ENCODE results near the gene CDKN1A. TPM values are rescaled to one million over a fixed set of nuclear protein-coding genes. Genes with fewer than 3 reads are reported as not detected.
A peak's percentile ranks its signal among the peaks of the same experiment; 100 is the strongest.

CDKN1A gene
- total and polyA plus RNA-seq, 2 experiments from 2014 or later: 549 to 813 TPM

DNA sequence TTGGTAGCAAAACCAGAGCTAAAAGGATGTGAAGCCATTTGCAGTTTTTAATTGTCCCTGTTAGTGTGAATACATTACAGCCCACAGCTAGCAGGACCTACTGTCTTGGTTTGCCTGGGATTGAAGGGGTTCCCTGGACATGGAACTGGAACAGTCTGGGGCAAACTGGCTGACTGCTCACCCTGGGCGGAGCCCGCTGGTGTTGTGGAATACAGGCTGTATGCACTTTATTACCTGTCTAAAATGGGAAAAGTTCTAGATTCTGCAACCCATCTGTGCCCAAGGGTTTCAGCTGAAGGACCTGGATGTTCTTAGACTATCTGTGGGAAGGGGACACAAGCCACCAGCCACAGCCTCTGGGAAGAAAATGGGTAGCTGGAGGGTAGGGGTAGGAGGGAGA is 12.2 kb upstream of the CDKN1A start:
- peak overlapping the region; percentile 82 for H3K27ac ChIP-seq

DNA sequence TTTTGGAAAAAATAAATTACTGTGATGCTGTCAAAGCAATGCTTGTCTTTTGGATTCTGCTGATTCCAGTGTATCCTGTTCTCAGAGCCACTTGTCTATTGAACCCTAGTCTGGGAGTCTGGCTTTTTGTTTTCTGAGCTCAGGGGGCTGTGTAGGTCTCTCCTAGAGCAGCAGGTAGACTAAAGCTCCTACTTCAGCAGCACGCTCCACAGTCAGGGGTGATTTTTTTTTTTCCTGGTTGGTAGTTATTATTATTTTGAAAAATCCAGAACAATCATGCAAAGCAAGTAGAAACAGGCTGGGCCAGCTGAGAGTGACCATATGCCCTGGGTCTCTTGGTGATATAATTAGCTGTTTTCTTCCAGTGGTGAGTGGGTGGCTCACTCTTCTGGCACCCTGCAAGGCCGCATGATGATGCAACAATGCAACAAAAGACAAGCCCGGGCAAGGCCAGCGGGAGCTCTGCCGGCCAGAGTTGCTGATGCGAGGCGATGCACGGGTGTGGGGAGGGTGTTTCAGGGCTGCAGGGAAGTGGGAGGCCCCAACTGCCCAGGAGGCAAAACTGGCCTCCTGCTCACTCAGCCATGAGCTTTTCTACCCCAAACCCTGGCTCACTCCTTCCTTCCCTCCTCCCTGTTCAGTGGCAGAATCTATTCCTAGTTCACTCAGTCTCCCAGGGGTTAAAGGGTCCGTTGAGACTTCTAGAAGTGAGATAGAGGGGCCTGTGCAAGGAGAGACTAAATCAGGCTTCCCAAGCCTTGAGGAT is 11.5 kb upstream of the CDKN1A start:
- Histone ChIP-seq H3K4me1 (ENCODE audit: insufficient read depth) (peaks cover 16% of the 10 kb centered on the region), H2AFZ (peak overlapping the region; percentile 46), H3K9me3 (ENCODE audit: low read depth) (no peaks in the 10 kb centered on the region), H3K79me2 (ENCODE audit: insufficient read depth) (no peaks in the 10 kb centered on the region), H3K4me3 (no peak overlapping the region), H3K9ac (peak overlapping the region; percentile 68), H3K9me2 (ENCODE audit: insufficient read depth) (no peaks in the 10 kb centered on the region), H3F3A (ENCODE audit: insufficient read depth) (peaks cover 6% of the 10 kb centered on the region; the same call in 1 of the 2 replicates), H3K4me2 (ENCODE audit: unreplicated experiment) (peak overlapping the region; percentile 36), H3K27ac (peak overlapping the region; percentile 82), H4K20me1 (ENCODE audit: insufficient read depth) (no peaks in the 10 kb centered on the region), H3K27me3 (replicated peaks; ENCODE audit: insufficient read depth) (no peaks in the 10 kb centered on the region), H3K36me3 (ENCODE audit: low read depth) (no peaks in the 10 kb centered on the region)
- peak; percentile 97 for DNase-seq
- in situ Hi-C loops (cut with MboI): no loop called here
- TF ChIP-seq EZH2 (IDR thresholded peaks at IDR 0.05; ENCODE audit: insufficient read depth, poor library complexity, severe bottlenecking) (no peak), EZH2phosphoT487 (IDR thresholded peaks at IDR 0.05; ENCODE audit: insufficient read depth, low read depth) (no peak)
- 8 to 12% methylated on average over 9 of the region's 9 CpGs for WGBS, 2 experiments (ENCODE audit: low coverage in 1 of 2, low lambda C conversion rate in 2 of 2, missing lambda C conversion rate in 2 of 2)

More for the DNA sequence above, 12.2 kb upstream of the CDKN1A start:
- Histone ChIP-seq H3K9me3 (ENCODE audit: low read depth) (no peaks in the 10 kb centered on the region), H3K4me1 (ENCODE audit: insufficient read depth) (peaks cover 16% of the 10 kb centered on the region), H3K36me3 (ENCODE audit: low read depth) (no peaks in the 10 kb centered on the region), H3K9ac (peak overlapping the region; percentile 57), H3K4me3 (no peak overlapping the region), H3K79me2 (ENCODE audit: insufficient read depth) (no peaks in the 10 kb centered on the region), H3K27me3 (replicated peaks; ENCODE audit: insufficient read depth) (no peaks in the 10 kb centered on the region), H3F3A (ENCODE audit: insufficient read depth) (peaks cover 6% of the 10 kb centered on the region; the same call in 1 of the 2 replicates), H4K20me1 (ENCODE audit: insufficient read depth) (no peaks in the 10 kb centered on the region), H3K9me2 (ENCODE audit: insufficient read depth) (no peaks in the 10 kb centered on the region), H3K4me2 (ENCODE audit: unreplicated experiment) (peak overlapping the region; percentile 36), H2AFZ (no peak overlapping the region)
- no peak for DNase-seq
- in situ Hi-C loops (cut with MboI): no loop called here
- no peak for TF ChIP-seq EZH2phosphoT487 (IDR thresholded peaks at IDR 0.05; ENCODE audit: insufficient read depth, low read depth)
- TF ChIP-seq EZH2 (IDR thresholded peaks at IDR 0.05; ENCODE audit: insufficient read depth, poor library complexity, severe bottlenecking): no peak
- 96 to 100% methylated on average over 2 of the region's 2 CpGs for WGBS, 2 experiments (ENCODE audit: low coverage in 1 of 2, low lambda C conversion rate in 2 of 2, missing lambda C conversion rate in 2 of 2)

DNA sequence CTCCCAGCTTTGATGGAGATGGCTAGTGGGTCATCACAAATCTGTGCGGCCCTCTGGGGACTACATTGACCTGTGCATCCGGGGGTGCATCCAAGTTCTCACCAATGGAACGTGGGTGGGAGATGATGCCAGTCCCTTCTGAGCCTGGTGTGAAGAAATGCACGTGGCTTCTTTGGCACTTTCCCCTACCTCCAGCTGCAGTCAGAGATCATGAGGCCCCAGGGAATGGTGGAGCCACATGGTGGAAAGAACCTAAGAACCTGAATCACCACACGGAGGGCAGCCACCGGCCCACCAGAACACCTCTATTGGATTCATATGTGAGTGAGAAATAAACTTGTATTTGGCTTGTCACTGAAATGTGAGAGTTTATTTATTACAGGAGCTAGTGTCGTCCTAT is 9.9 kb upstream of the CDKN1A start:
- TF ChIP-seq EZH2phosphoT487 (IDR thresholded peaks at IDR 0.05; ENCODE audit: insufficient read depth, low read depth) (no peak), EZH2 (IDR thresholded peaks at IDR 0.05; ENCODE audit: insufficient read depth, poor library complexity, severe bottlenecking) (no peak)
- Histone ChIP-seq H4K20me1 (ENCODE audit: insufficient read depth) (no peaks in the 10 kb centered on the region), H3K4me1 (ENCODE audit: insufficient read depth) (peaks cover 16% of the 10 kb centered on the region), H3K9me3 (ENCODE audit: low read depth) (no peaks in the 10 kb centered on the region), H3K27ac (no peak overlapping the region), H3K36me3 (ENCODE audit: low read depth) (no peaks in the 10 kb centered on the region), H3K4me3 (no peak overlapping the region), H3K27me3 (replicated peaks; ENCODE audit: insufficient read depth) (no peaks in the 10 kb centered on the region), H2AFZ (no peak overlapping the region), H3K79me2 (ENCODE audit: insufficient read depth) (no peaks in the 10 kb centered on the region), H3K9ac (no peak overlapping the region), H3K4me2 (ENCODE audit: unreplicated experiment) (no peak overlapping the region), H3K9me2 (ENCODE audit: insufficient read depth) (no peaks in the 10 kb centered on the region), H3F3A (ENCODE audit: insufficient read depth) (peaks cover 6% of the 10 kb centered on the region; the same call in 1 of the 2 replicates)
- 83 to 86% methylated on average over 7 of the region's 7 CpGs for WGBS, 2 experiments (ENCODE audit: low coverage in 1 of 2, low lambda C conversion rate in 2 of 2, missing lambda C conversion rate in 2 of 2)
- in situ Hi-C loops (cut with MboI): no loop called here
- DNase-seq: no peak

DNA sequence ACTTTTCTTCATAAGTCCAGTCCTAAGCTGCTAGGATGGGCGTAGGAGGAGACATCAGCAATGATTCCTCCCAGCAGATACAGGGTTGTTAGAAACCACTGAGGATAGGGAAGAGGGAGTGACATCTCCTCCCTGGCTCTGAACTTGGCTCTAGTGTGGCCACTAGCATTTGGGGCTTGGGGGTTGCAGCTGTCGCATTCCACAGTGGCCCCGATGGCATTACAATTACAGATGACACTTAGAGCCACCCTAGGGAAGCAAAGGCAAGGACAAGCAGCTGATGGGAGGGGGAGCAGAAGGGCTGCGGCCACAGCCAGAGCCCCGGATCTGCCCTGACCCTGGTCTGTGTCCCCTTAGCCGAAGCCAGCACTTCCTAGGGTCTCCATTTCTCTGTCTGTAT is 9.5 kb upstream of the CDKN1A start:
- Histone ChIP-seq H3K27ac (no peak overlapping the region), H3F3A (ENCODE audit: insufficient read depth) (peaks cover 6% of the 10 kb centered on the region; the same call in 1 of the 2 replicates), H3K4me2 (ENCODE audit: unreplicated experiment) (no peak overlapping the region), H3K9me2 (ENCODE audit: insufficient read depth) (no peaks in the 10 kb centered on the region), H3K79me2 (ENCODE audit: insufficient read depth) (no peaks in the 10 kb centered on the region), H3K36me3 (ENCODE audit: low read depth) (no peaks in the 10 kb centered on the region), H3K9ac (no peak overlapping the region), H3K27me3 (replicated peaks; ENCODE audit: insufficient read depth) (no peaks in the 10 kb centered on the region), H2AFZ (no peak overlapping the region), H3K4me3 (no peak overlapping the region), H3K9me3 (ENCODE audit: low read depth) (no peaks in the 10 kb centered on the region), H4K20me1 (ENCODE audit: insufficient read depth) (no peaks in the 10 kb centered on the region), H3K4me1 (ENCODE audit: insufficient read depth) (peaks cover 16% of the 10 kb centered on the region)
- in situ Hi-C loops (cut with MboI): no loop called here
- TF ChIP-seq EZH2phosphoT487 (IDR thresholded peaks at IDR 0.05; ENCODE audit: insufficient read depth, low read depth): no peak
- TF ChIP-seq EZH2 (IDR thresholded peaks at IDR 0.05; ENCODE audit: insufficient read depth, poor library complexity, severe bottlenecking): no peak
- 87 to 89% methylated on average over 6 of the region's 6 CpGs for WGBS, 2 experiments (ENCODE audit: low coverage in 1 of 2, low lambda C conversion rate in 2 of 2, missing lambda C conversion rate in 2 of 2)
- DNase-seq: no peak

Measured in GM23248 (cell line).